HFF-Myc (cell line): Measurements from ENCODE around the gene ZNF354C.

Source experiments
- DNase-seq: peaks from one replicate; pipeline ENCODE4 v3.0.0-alpha.2; 2011; ENCODE audit warnings: low read depth; ENCODE audit errors: extremely low read depth
- H3K4me3 ChIP-seq: replicated peaks from 2 replicates; pipeline ENCODE4 v1.5.1; 2011; ENCODE audit warnings: low read depth, mild to moderate bottlenecking, control low read depth, low read length
- TF ChIP-seq, protein P1 (sequence below): IDR thresholded peaks from 2 replicates; pipeline ENCODE4 v1.5.1; 2012; ENCODE audit warnings: mild to moderate bottlenecking, low read depth, low read length, control low read depth; ENCODE audit errors: missing control alignments

Gene ZNF354C

GRCh38 chr5:179113945-179114641 is 53.9 kb downstream of the ZNF354C start:
- TF ChIP-seq, protein P1, sequence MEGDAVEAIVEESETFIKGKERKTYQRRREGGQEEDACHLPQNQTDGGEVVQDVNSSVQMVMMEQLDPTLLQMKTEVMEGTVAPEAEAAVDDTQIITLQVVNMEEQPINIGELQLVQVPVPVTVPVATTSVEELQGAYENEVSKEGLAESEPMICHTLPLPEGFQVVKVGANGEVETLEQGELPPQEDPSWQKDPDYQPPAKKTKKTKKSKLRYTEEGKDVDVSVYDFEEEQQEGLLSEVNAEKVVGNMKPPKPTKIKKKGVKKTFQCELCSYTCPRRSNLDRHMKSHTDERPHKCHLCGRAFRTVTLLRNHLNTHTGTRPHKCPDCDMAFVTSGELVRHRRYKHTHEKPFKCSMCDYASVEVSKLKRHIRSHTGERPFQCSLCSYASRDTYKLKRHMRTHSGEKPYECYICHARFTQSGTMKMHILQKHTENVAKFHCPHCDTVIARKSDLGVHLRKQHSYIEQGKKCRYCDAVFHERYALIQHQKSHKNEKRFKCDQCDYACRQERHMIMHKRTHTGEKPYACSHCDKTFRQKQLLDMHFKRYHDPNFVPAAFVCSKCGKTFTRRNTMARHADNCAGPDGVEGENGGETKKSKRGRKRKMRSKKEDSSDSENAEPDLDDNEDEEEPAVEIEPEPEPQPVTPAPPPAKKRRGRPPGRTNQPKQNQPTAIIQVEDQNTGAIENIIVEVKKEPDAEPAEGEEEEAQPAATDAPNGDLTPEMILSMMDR: no peak
- no peak for DNase-seq
- H3K4me3 ChIP-seq: no peak overlapping the region

DNA sequence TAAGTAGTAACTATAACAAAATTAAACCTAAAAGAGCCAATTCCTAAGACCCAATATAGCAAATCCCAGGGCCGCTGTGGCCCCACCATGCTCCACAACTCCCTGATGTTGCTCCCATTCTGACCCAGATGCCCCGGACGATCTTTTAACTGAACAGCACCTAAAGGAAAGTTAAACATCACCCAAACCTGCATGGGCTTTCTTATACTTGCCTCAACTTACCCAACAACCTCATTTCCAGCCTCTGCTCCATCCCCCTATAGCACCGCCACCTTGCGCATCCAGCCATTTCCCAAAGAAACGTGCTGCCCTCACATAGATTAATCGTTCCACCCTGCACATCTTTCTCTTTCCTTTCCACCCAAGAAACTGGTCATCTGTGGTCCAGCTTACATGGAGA is 54.6 kb downstream of the ZNF354C start:
- DNase-seq: no peak
- no peak overlapping the region for H3K4me3 ChIP-seq
- TF ChIP-seq, protein P1: no peak

GRCh38 chr5:179115307-179115706 is 55.1 kb downstream of the ZNF354C start:
- no peak for DNase-seq

DNA sequence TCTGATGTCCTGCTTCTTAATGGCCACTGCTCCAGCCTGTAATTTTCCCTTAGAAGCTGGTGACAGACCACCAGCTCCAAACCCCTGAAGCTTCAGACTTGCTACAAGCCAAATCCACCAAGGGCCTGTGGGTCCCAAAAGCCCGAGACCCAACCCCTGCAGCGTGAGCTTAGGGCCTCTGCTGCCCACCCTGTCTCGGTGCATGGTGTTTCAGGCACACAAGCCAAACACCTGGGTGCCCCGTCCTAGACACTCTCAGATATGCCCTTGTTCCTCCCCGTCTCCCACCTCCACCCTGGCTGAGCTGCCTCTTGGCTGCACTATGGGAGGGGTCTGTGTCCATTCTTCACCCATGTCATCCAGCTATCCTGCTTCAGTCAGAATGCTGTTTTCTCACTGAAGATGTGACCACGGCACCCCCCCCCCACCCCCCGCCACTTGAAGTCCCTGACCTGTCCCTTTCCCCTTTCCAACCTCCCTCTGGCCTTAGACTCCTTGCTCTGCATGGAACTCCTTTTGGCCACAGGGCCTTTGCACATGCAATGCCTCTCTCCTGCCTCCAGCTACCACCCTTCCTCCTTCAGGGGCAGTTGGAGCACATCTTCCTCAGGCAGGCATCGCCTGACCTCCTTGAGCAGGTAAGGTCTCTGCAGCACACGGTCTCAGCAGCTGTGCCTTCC is 55.8 kb downstream of the ZNF354C start:
- no peak for DNase-seq

More at GRCh38 chr5:179115307-179115706, 55.1 kb downstream of the ZNF354C start:
- TF ChIP-seq, protein P1: no peak
- H3K4me3 ChIP-seq: no peak overlapping the region

DNA sequence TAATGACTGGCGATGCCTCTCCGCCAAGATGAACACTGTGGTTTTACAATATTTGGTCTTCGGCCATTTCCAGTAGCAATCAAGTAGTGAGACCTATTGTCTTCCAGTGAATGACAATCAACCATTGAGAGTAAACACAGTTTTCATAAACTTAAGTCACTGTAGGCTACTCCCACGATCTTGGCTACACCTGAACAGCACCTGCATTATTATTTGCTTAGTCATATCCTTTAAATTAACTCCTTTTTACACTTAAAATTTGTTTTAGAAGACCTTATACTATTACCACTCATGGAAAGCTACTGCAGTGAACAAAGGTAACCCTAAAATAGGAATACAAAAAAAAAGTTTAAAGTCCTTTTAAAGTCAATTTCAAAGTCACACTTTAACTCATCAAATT is 58.2 kb downstream of the ZNF354C start:
- TF ChIP-seq, protein P1: no peak
- DNase-seq: no peak
- H3K4me3 ChIP-seq: no peak overlapping the region

More for the DNA sequence above, 55.8 kb downstream of the ZNF354C start:
- TF ChIP-seq, protein P1: no peak
- no peak overlapping the region for H3K4me3 ChIP-seq

- no peak overlapping the region for H3K4me3 ChIP-seq
- no peak for DNase-seq
- TF ChIP-seq, protein P1: no peak
Observed at GRCh38 chr5:179118756-179119414, 58.7 kb downstream of the ZNF354C start.
